ENCODE measurements around the gene MED13. TPM values are rescaled to one million over a fixed set of nuclear protein-coding genes. Genes with fewer than 3 reads are reported as not detected.

Gene MED13
- total RNA-seq, 2 experiments from 2014 or later, result 36.2 to 36.4 TPM

GRCh38 chr17:62083651-62084050 is 18.6 kb upstream of the MED13 start:
- H3K36me3 Mint-ChIP-seq (ENCODE audit: low read depth), result no peaks in the 10 kb centered on the region
- intact Hi-C loops (cut with micrococcal nuclease), result no loop called here

GRCh38 chr17:62080647-62081046 is 15.6 kb upstream of the MED13 start:
- Mint-ChIP-seq H3K27ac (no peak overlapping the region), H3K4me1 (ENCODE audit: low read depth) (peaks cover 5% of the 10 kb centered on the region), H3K4me3 (no peak overlapping the region), H3K27me3 (peaks cover 5% of the 10 kb centered on the region), H3K9me3 (no peaks in the 10 kb centered on the region), H3K36me3 (ENCODE audit: low read depth) (no peaks in the 10 kb centered on the region)
- CTCF ChIA-PET, result no interaction called here
- no peak for DNase-seq
- intact Hi-C loops (cut with micrococcal nuclease), result no loop called here
- TF ChIP-seq CTCF (IDR thresholded peaks at IDR 0.05), result no peak
- POLR2A ChIA-PET, result no interaction called here
- no peak for ATAC-seq

More at GRCh38 chr17:62083651-62084050, 18.6 kb upstream of the MED13 start:
- Mint-ChIP-seq H3K9me3 (no peaks in the 10 kb centered on the region), H3K27me3 (peaks cover 2% of the 10 kb centered on the region), H3K4me3 (no peak overlapping the region), H3K4me1 (ENCODE audit: low read depth) (peaks cover 9% of the 10 kb centered on the region), H3K27ac (no peak overlapping the region)
- no peak for TF ChIP-seq CTCF (IDR thresholded peaks at IDR 0.05)
- ATAC-seq (no peak), DNase-seq (no peak)
- POLR2A ChIA-PET, result no interaction called here
- CTCF ChIA-PET, result no interaction called here

- Mint-ChIP-seq H3K4me1 (ENCODE audit: low read depth) (no peaks in the 10 kb centered on the region), H3K27me3 (peaks cover 5% of the 10 kb centered on the region), H3K4me3 (no peak overlapping the region), H3K36me3 (ENCODE audit: low read depth) (no peaks in the 10 kb centered on the region), H3K27ac (no peak overlapping the region), H3K9me3 (no peaks in the 10 kb centered on the region)
- CTCF ChIA-PET, result interaction anchor here (1.0 to 1.9 kb wide), 2 partner anchors 12 to 31 kb away, joined by 3 to 4 read pairs; no protein-coding TSS in a partner anchor
- DNase-seq (no peak), ATAC-seq (no peak)
- POLR2A ChIA-PET, result interaction anchor here (0.7 kb wide), 1 partner anchor 925 kb away, joined by 3 read pairs; no protein-coding TSS in a partner anchor
- intact Hi-C loops (cut with micrococcal nuclease), result no loop called here
- TF ChIP-seq CTCF (IDR thresholded peaks at IDR 0.05), result no peak
Observed at GRCh38 chr17:62078009-62078408, 12.9 kb upstream of the MED13 start.

- Mint-ChIP-seq H3K9me3 (no peaks in the 10 kb centered on the region), H3K27ac (no peak overlapping the region), H3K4me1 (ENCODE audit: low read depth) (no peaks in the 10 kb centered on the region), H3K4me3 (no peak overlapping the region), H3K27me3 (peaks cover 5% of the 10 kb centered on the region), H3K36me3 (ENCODE audit: low read depth) (no peaks in the 10 kb centered on the region)
- ChIA-PET POLR2A (interaction anchor here (1.2 kb wide), 1 partner anchor 11 kb away, joined by 3 read pairs; no protein-coding TSS in a partner anchor), CTCF (interaction anchor here (0.6 to 1.9 kb wide), 3 partner anchors 11 to 373 kb away, joined by 3 to 4 read pairs (median 3); no protein-coding TSS in a partner anchor)
- DNase-seq (no peak), ATAC-seq (no peak)
- no peak for TF ChIP-seq CTCF (IDR thresholded peaks at IDR 0.05)
- intact Hi-C loops (cut with micrococcal nuclease), result no loop called here
Observed at GRCh38 chr17:62076864-62077788, 12.0 kb upstream of the MED13 start.

- CTCF ChIA-PET, result interaction anchor here (0.6 to 1.6 kb wide), 3 partner anchors 9 to 34 kb away, joined by 3 to 4 read pairs (median 4); no protein-coding TSS in a partner anchor
- intact Hi-C loops (cut with micrococcal nuclease), result no loop called here
- H3K9me3 Mint-ChIP-seq, result no peaks in the 10 kb centered on the region
- ATAC-seq, result no peak
- peaks cover 2% of the 10 kb centered on the region for H3K4me1 Mint-ChIP-seq (ENCODE audit: low read depth)
- POLR2A ChIA-PET, result interaction anchor here (0.5 to 1.2 kb wide), 2 partner anchors 9 to 171 kb away, joined by 3 to 4 read pairs; no protein-coding TSS in a partner anchor
- H3K36me3 Mint-ChIP-seq (ENCODE audit: low read depth), result no peaks in the 10 kb centered on the region
- H3K27ac Mint-ChIP-seq, result no peak overlapping the region
- H3K4me3 Mint-ChIP-seq, result no peak overlapping the region
- no peak for TF ChIP-seq CTCF (IDR thresholded peaks at IDR 0.05)
- peaks cover 4% of the 10 kb centered on the region for H3K27me3 Mint-ChIP-seq
- no peak for DNase-seq
Observed at GRCh38 chr17:62075308-62075815, 10.3 kb upstream of the MED13 start.
